Ovary (tissue), 9 donors: Measurements from ENCODE around the gene SMLR1. TPM values are rescaled to one million over a fixed set of nuclear protein-coding genes. Genes with fewer than 3 reads are reported as not detected.

Source experiments
- DNase-seq, 5 donors: peaks; one replicate each; pipeline ENCODE4 v3.0.0-alpha.2; 2019 to 2020
- H3K27ac ChIP-seq, 2 donors: fragments of 200-600 bp; one replicate each; pipeline versions ENCODE4 v1.5.1 to v1.8.0; 2019 to 2022
- H3K27me3 ChIP-seq: fragments of 200-600 bp; one replicate; pipeline ENCODE4 v1.8.0; 2022
- H3K36me3 ChIP-seq: fragments of 200-600 bp; sonication (generic); one replicate; pipeline ENCODE4 v1.5.1; 2019
- H3K4me1 ChIP-seq: one replicate; pipeline ENCODE4 v1.8.1; 2013; ENCODE audit warnings: mild to moderate bottlenecking, moderate library complexity; ENCODE audit not compliant: insufficient read depth
- H3K4me3 ChIP-seq: fragments of 200-600 bp; sonication (generic); one replicate; pipeline ENCODE4 v1.5.1; 2017
- H3K9me3 ChIP-seq, 2 donors: fragments of 200-600 bp in 1 of 2; sonication (generic) in 1 of 2; one replicate each; pipeline versions ENCODE4 v1.5.1 to v1.8.1; 2013 to 2019; ENCODE audit warnings: mild to moderate bottlenecking in 1 of 2, moderate library complexity in 1 of 2
- EP300 ChIP-seq: sonication (generic); formaldehyde crosslinking; IDR thresholded peaks from one replicate; pipeline ENCODE4 v1.6.1; 2017; ENCODE audit warnings: antibody characterized with exemption
- POLR2A ChIP-seq: fragments of 450-650 bp; IDR thresholded peaks from one replicate; pipeline ENCODE4 v1.6.1; 2017; ENCODE audit warnings: antibody characterized with exemption, mild to moderate bottlenecking, moderate library complexity
- WGBS, 3 donors: extraction: QIAGEN DNeasy Blood & Tissue Kit in 1 of 3; methylation state at CpG; one replicate each; pipeline versions ENCODE4 v1.1.5 to v1.1.7; 2013 to 2017; 5-methylcytosine and 5-hydroxymethylcytosine counted together
- intact Hi-C, 4 donors: fragments of 100-400 bp; cut with DNase I; formaldehyde crosslinking; loops; one replicate each; pipeline versions ENCODE4 v1.11.0 to v1.15.1; 2022 to 2023
- polyA plus RNA-seq, 2 donors: library from polyadenylated mRNA; stranded (reverse); fragments of 200-250 nt in 1 of 2; fragments of 350-450 nt in 1 of 2; fragmentation: Illumina TruSeq in 1 of 2; extraction: RNeasy Lipid Tissue Mini Kit (QIAGEN cat#74804) in 1 of 2; gene quantifications; one replicate each; pipeline ENCODE4 v1.2.3, GENCODE V29; 2013 to 2014
- total RNA-seq, 7 donors: library from RNA; depleted of rRNA in 2 of 7; stranded (reverse); fragments of >200 nt in 2 of 7; fragmentation: NEBNext Ultra II Directional in 3 of 7; extraction: Animal tissue kit (Norgen Biotek cat#: 25700) in 3 of 7; gene quantifications; one replicate each; pipeline versions ENCODE4 v1.1.0 to v1.2.4, GENCODE V29; 2016 to 2023
- TF ChIP-seq, protein P1 (sequence below), 3 donors: fragments of 450-650 bp in 2 of 3; fragments of 200-600 bp in 1 of 3; IDR thresholded peaks; one replicate each; pipeline versions ENCODE4 v1.5.1 to v1.8.0; 2016 to 2022; ENCODE audit warnings: antibody characterized with exemption in 3 of 3, mild to moderate bottlenecking in 1 of 3
- donor health status: DM: no; HTN: no; CAD: no; lungs with moderate emphysema.
- donor health status: DM: no; HTN: no; CAD: no.
- donor health status: Bipolar disorder and iron deficiency.
- donor health status: DM: yes; HTN: yes; CAD: no.
- donor health status: DM: no; HTN: no; CAD: no.
- donor health status: DM: yes; HTN: yes; CAD: no.

Gene SMLR1
- total and polyA plus RNA-seq, 9 donors, result 0.08 to 0.40 (median 0.16) TPM; not detected in 5

- no peaks in the 10 kb centered on the region for H3K27me3 ChIP-seq
- H3K4me3 ChIP-seq, result no peak overlapping the region
- H3K36me3 ChIP-seq, result no peaks in the 10 kb centered on the region
- WGBS, 3 donors, result 91 to 94% (median 92%) methylated on average over 6 of the region's 6 CpGs
- H3K9me3 ChIP-seq, result no peaks in the 10 kb centered on the region
- no peaks in the 10 kb centered on the region for H3K4me1 ChIP-seq
- no peak for DNase-seq
- TF ChIP-seq, protein P1, sequence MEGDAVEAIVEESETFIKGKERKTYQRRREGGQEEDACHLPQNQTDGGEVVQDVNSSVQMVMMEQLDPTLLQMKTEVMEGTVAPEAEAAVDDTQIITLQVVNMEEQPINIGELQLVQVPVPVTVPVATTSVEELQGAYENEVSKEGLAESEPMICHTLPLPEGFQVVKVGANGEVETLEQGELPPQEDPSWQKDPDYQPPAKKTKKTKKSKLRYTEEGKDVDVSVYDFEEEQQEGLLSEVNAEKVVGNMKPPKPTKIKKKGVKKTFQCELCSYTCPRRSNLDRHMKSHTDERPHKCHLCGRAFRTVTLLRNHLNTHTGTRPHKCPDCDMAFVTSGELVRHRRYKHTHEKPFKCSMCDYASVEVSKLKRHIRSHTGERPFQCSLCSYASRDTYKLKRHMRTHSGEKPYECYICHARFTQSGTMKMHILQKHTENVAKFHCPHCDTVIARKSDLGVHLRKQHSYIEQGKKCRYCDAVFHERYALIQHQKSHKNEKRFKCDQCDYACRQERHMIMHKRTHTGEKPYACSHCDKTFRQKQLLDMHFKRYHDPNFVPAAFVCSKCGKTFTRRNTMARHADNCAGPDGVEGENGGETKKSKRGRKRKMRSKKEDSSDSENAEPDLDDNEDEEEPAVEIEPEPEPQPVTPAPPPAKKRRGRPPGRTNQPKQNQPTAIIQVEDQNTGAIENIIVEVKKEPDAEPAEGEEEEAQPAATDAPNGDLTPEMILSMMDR (IDR thresholded peaks at IDR 0.05), result no peak
- TF ChIP-seq POLR2A, result no peak
- no peak for TF ChIP-seq EP300
- H3K27ac ChIP-seq, result no peak overlapping the region
- intact Hi-C loops, result loop anchor here in 2 of 4 donors (10.0 kb wide), 4 partner anchors 185 to 555 kb away; partner anchors contain the start of gene EPB41L2 (in 1 of the 2)
Observed at GRCh38 chr6:130879826-130880225, 52.6 kb downstream of the SMLR1 start.

DNA sequence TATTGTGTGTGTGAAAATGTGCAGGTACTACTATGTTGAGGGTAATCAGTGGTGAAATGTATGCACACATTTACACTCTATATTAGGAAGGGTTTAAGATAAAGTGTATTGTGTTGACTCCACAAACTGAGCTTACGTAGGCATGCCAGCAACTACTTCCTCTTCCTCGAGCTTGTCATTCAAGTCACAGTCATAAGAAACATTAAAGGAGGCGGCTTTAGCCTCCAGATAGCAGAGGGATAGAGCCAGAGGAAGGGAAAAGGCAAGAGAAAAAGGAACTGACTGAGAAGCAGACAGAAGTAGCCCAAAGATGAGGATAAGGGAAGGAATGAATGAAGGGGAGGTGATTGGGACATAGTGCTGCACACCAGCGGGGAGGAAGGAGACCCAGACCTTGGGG is 55.2 kb downstream of the SMLR1 start:
- Histone ChIP-seq H3K27me3 (no peaks in the 10 kb centered on the region), H3K36me3 (no peaks in the 10 kb centered on the region), H3K4me3 (no peak overlapping the region), H3K27ac (no peak overlapping the region), H3K4me1 (no peaks in the 10 kb centered on the region), H3K9me3 (no peaks in the 10 kb centered on the region)
- intact Hi-C loops, result loop anchor here in 1 of 4 donors (10.0 kb wide), 3 partner anchors 182 to 282 kb away; partner anchors contain the start of gene EPB41L2
- DNase-seq, result no peak
- no peak for TF ChIP-seq EP300
- no peak for TF ChIP-seq POLR2A
- TF ChIP-seq, protein P1 (IDR thresholded peaks at IDR 0.05), result no peak
- 80 to 88% (median 85%) methylated on average over 4 of the region's 4 CpGs for WGBS, 3 donors

DNA sequence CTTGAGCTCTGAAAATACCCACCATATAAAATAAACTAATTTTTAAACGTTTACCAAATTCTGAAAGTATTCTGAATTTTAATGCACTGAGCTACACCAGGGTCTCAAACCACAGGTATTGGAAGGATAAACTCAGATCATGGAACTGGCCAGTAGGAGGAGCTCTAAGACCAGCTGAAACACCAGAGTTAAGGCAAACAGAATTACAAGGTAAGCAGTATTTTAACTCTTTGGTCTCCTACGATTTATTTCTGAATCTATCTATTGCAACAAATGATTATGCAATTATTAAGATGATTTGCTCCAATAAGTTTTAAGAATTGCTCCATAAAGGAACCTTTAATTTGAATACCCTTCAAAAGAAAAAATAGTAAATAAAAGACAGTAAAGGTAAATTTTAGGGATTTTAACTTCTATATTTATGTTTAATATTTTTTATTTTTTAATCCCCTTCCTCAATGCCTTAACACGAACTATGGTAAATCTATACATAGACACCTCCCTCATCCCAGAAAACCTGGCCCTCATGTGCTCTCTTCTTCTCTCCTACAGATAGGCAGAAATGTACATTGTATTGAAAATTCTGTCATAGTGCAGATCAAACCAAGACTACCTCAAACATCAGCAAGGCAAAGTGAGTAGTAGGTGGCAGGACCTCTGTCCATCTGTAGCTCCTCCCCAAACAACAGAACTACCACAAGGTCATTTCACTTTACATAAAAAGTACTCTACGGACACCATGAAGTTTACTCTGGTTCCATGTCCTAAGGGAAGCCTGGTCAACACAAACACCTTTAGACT is 58.4 kb downstream of the SMLR1 start:
- intact Hi-C loops, result loop anchor here (2.0 to 10.0 kb wide), 6 partner anchors 179 to 279 kb away; partner anchors contain the start of gene EPB41L2 (in 1 of the 4)

More for the DNA sequence above, 58.4 kb downstream of the SMLR1 start:
- Histone ChIP-seq H3K9me3 (no peaks in the 10 kb centered on the region), H3K27ac (no peak overlapping the region), H3K4me3 (no peak overlapping the region), H3K27me3 (no peaks in the 10 kb centered on the region), H3K4me1 (no peaks in the 10 kb centered on the region), H3K36me3 (no peaks in the 10 kb centered on the region)
- peak in 4 of 5 donors; percentile 53 to 82 (median 66) for DNase-seq
- TF ChIP-seq, protein P1 (IDR thresholded peaks at IDR 0.05), result peak; percentile 68 to 94 (median 90)
- TF ChIP-seq EP300, result no peak
- WGBS, 3 donors, result 25 to 30% (median 27%) methylated on average over 4 of the region's 4 CpGs

Other genes starting within 250 kb of the SMLR1 start
- gene EPB41L2, start 235.8 kb downstream of the SMLR1 start, total RNA-seq, result 100 to 1,000 TPM; 113 to 256 (median 204) TPM
- gene EPB41L2, start 235.8 kb downstream of the SMLR1 start, polyA plus RNA-seq, result 100 to 1,000 TPM in 1 of 2 donors, 10 to 100 TPM in 1; 49.8 to 294 TPM